AG09319 (cell line): ENCODE results near the gene LRRC8C.

Experiments used
- DNase-seq: peaks from one replicate; pipeline ENCODE4 v3.0.0-alpha.2; 2010; ENCODE audit warnings: low read depth; ENCODE audit errors: extremely low read depth
- CTCF ChIP-seq: IDR thresholded peaks from 2 replicates; pipeline ENCODE4 v1.5.1; 2011; ENCODE audit warnings: low read depth, mild to moderate bottlenecking, inconsistent platforms, low read length, moderate library complexity

LRRC8C gene

GRCh38 chr1:89727517-89728312, 94.8 kb downstream of the LRRC8C start:
- TF ChIP-seq CTCF, result no peak
- DNase-seq, result no peak

- no peak for DNase-seq
- TF ChIP-seq CTCF, result no peak
These were observed 95.5 kb downstream of the LRRC8C start for GRCh38 chr1:89728381-89728780.

- no peak for TF ChIP-seq CTCF
- DNase-seq, result no peak
These were observed 99.3 kb downstream of the LRRC8C start for GRCh38 chr1:89732206-89732605.

- TF ChIP-seq CTCF, result no peak
- no peak for DNase-seq
These were observed 99.8 kb downstream of the LRRC8C start for GRCh38 chr1:89732643-89733222.

GRCh38 chr1:89733748-89734147, 100.8 kb downstream of the LRRC8C start:
- no peak for DNase-seq
- no peak for TF ChIP-seq CTCF

- TF ChIP-seq CTCF, result no peak
These were observed 101.5 kb downstream of the LRRC8C start for GRCh38 chr1:89734442-89734841.

GRCh38 chr1:89735479-89735878, 102.6 kb downstream of the LRRC8C start:
- no peak for TF ChIP-seq CTCF
- DNase-seq, result no peak

More at GRCh38 chr1:89734442-89734841, 101.5 kb downstream of the LRRC8C start:
- no peak for DNase-seq
